AG04449 (cell line): Measurements from ENCODE around the gene ENTREP1.

ENCODE experiments used
- CTCF ChIA-PET: fragments of 350-600 bp; formaldehyde crosslinking; extraction: SDS; loops from one replicate; lab custom pipeline; 2021; ENCODE audit warnings: antibody characterized with exemption; lab: Yijun Ruan, JAX
- POLR2A ChIA-PET: fragments of 400-600, 350-600 bp; formaldehyde crosslinking; extraction: SDS; loops from one replicate; lab custom pipeline; 2020; ENCODE audit warnings: antibody characterized with exemption, inconsistent platforms; lab: Yijun Ruan, JAX
- DNase-seq: peaks from one replicate; pipeline ENCODE4 v3.0.0-alpha.2; 2010; ENCODE audit warnings: low read depth, low spot score
- H3K4me3 ChIP-seq: 2 replicates; pipeline ENCODE4 v1.5.1; 2011; ENCODE audit warnings: low read depth, mild to moderate bottlenecking, control low read depth, low read length
- CTCF ChIP-seq: IDR thresholded peaks from one replicate; pipeline ENCODE4 v1.5.1; 2011; ENCODE audit warnings: mild to moderate bottlenecking, moderate library complexity, low read length, control low read depth, inconsistent platforms; ENCODE audit not compliant: insufficient read depth; ENCODE audit errors: missing control alignments

ENTREP1 gene

GRCh38 chr9:69324549-69325401 lies at the start of gene ENTREP1:
Gene ENTREP1 (plus strand): TSS chr9:69325215. CDS start chr9:69325310, 95 bp downstream.
- peak within 1 kb of the TSS; percentile 48 for H3K4me3 ChIP-seq
- CTCF ChIA-PET: no interaction called here
- POLR2A ChIA-PET: no interaction called here
- TF ChIP-seq CTCF: no peak
- DNase-seq: no peak

GRCh38 chr9:69276775-69277174 lies 48.2 kb upstream of the ENTREP1 start:
- CTCF ChIA-PET: no interaction called here
- H3K4me3 ChIP-seq: no peak overlapping the region
- POLR2A ChIA-PET: no interaction called here
- no peak for TF ChIP-seq CTCF
- DNase-seq: no peak

- no peak overlapping the region for H3K4me3 ChIP-seq
- CTCF ChIA-PET: no interaction called here
- POLR2A ChIA-PET: no interaction called here
- DNase-seq: no peak
- TF ChIP-seq CTCF: no peak
Observed at GRCh38 chr9:69279084-69279731, 45.8 kb upstream of the ENTREP1 start.

- no peak overlapping the region for H3K4me3 ChIP-seq
- ChIA-PET POLR2A (no interaction called here), CTCF (no interaction called here)
- no peak for TF ChIP-seq CTCF
- DNase-seq: no peak
Observed at GRCh38 chr9:69279733-69280132, 45.3 kb upstream of the ENTREP1 start.

GRCh38 chr9:69283003-69283402 lies 42.0 kb upstream of the ENTREP1 start:
- no peak overlapping the region for H3K4me3 ChIP-seq
- ChIA-PET POLR2A (no interaction called here), CTCF (no interaction called here)
- no peak for DNase-seq
- TF ChIP-seq CTCF: no peak

GRCh38 chr9:69292078-69292477 lies 32.9 kb upstream of the ENTREP1 start:
- ChIA-PET POLR2A (no interaction called here), CTCF (no interaction called here)
- no peak for DNase-seq
- no peak for TF ChIP-seq CTCF
- H3K4me3 ChIP-seq: no peak overlapping the region
